GM19455 (cell line): ENCODE results near the gene CCT2.
"Not testable (repeated sequence)": the region's sequence is repeated elsewhere in the genome, so short reads cannot be mapped to it uniquely, and the experiment has no call there.

ENCODE experiments used
- ATAC-seq: cut with Tn5 transposase; IDR thresholded peaks from one replicate; pipeline ENCODE4 v1.9.1; 2021; ENCODE audit not compliant: unreplicated experiment

Gene CCT2

DNA sequence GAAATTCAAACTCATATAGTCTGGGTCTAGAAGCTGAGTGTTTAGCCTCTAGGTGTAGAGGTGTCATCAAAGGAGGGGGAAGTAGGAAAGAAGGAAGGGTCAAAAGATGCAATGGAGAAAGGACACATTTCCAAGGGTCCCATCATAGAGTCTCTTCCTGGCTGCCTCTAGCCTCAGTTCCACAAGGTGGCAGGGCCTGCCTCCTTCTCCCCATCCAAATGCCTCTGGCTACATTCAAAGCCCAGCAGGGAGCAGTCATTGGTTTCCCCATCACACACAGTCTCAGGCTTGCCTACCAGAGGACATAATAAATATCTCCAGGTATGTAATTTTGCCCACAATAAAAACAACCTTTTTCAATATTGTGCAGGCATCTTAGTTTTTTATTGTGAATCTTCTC lies 2.1 kb upstream of the CCT2 start:
- no peak for ATAC-seq

DNA sequence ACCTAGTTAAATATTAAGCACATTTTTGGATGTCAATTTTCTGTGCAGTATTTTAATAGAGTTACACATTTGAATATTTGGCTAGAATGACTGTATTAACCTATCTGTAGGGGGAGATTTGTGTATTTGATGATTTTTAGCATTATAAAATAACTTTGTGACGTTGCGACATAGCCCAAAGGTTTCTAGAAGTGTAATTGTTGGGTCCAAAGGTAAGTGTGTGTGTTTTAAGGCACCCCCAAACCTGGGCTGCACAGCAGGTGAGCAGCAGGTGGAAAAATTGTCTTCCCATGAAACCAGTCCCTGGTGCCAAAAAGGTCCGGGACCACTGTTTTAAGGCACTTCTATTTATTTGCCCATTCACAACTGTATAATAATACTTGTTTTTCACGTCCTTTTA lies 3.3 kb downstream of the CCT2 start:
- no peak for ATAC-seq

- ATAC-seq = no peak
These were observed 3.8 kb downstream of the CCT2 start for GRCh38 chr12:69589082-69589481.

- no peak for ATAC-seq
These were observed 10.4 kb downstream of the CCT2 start for GRCh38 chr12:69595689-69596088.

DNA sequence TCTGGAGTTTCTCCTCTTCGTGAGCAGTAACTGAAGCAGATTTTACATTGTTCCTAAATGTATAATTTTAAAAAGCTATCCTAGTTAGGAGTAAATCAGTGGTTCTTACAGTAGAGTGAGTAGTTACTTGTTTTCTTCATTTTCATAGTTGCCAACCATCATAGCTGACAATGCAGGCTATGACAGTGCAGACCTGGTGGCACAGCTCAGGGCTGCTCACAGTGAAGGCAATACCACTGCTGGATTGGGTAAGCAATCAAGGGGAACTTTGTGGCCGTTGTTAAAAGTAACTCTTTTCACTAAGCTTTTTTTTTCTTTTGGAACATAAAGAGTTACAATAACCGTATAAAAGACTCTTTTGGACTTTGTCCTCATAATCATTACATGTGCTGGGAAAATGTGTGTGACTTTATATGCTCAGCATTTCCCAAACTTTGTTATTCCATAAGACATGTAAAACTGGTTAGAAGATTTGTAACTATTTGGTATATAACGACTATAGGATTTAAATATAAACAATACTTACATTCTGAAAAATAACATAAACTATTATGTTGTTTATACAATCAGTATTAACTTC lies 13.0 kb downstream of the CCT2 start:
- ATAC-seq = no peak

GRCh38 chr12:69600804-69601203 lies 15.5 kb downstream of the CCT2 start:
- ATAC-seq = no peak

DNA sequence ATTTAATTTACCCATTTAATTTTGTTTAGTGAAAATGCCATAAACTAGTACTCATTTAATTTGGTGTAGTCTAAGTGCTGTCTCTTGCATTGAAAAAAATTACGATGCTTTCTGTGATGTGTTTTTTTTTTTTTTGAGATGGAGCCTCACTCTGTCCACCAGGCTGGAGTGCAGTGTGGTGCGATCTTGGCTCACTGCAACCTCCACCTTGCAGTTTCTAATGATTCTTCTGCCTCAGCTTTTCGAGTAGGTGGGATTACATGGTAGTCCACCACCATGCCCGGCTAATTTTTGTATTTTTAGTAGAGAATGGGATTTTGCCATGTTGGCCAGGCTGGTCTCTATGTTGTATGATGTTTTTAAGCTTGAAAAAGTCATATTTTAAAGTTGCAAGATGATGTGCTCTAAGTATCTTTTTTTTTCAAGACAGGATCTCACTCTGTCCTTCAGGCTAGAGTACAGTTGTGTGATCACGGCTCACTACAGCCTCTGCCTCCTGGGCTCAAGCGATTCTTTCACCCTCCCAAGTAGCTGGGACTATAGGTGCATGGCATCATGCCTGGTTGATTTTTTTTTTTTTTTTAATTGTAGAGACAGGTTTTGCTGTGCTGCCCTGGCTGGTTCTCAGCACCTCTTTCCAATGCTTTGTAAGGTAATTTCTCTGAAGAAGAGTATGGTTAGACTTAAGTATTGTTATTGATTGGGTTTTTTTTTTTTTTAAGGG lies 16.9 kb downstream of the CCT2 start:
- ATAC-seq = no peak

DNA sequence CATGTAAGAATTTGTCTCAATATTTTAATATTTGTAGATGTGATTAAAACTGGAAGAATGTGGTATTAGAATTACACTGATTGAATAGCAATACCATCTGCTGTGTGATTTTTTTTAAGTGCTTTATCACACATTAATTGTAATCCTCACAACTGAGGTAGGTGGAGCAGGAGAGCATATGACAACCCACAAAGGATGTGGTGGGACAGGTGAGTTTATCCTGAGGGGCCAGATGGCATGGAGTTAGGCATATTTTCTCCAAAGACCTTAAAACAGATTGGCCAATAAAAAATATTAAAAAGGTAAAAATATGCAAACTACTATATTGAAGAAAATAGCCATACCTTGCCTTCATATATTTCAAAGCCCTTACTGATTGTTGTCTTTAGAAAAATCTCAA lies 17.7 kb downstream of the CCT2 start:
- no peak for ATAC-seq

DNA sequence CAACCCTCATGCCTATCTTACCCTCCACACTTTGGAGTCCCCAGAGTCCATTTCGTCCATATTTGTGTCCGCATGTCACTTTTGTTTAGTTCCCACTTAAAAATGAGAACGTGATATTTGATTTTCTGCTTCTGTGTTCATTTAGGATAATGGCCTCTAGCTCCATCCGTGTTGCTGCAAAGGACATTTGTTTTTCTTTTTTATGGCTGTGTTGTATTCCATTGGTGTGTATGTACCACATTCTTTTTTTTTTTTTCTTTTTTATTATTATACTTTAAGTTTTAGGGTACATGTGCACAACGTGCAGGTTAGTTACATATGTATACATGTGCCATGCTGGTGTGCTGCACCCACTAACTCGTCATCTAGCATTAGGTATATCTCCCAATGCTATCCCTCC lies 18.3 kb downstream of the CCT2 start:
- ATAC-seq = not testable (repeated sequence)

GRCh38 chr12:69604275-69604674 lies 19.0 kb downstream of the CCT2 start:
- ATAC-seq = not testable (repeated sequence)

GRCh38 chr12:69608114-69608513 lies 22.9 kb downstream of the CCT2 start:
- no peak for ATAC-seq

DNA sequence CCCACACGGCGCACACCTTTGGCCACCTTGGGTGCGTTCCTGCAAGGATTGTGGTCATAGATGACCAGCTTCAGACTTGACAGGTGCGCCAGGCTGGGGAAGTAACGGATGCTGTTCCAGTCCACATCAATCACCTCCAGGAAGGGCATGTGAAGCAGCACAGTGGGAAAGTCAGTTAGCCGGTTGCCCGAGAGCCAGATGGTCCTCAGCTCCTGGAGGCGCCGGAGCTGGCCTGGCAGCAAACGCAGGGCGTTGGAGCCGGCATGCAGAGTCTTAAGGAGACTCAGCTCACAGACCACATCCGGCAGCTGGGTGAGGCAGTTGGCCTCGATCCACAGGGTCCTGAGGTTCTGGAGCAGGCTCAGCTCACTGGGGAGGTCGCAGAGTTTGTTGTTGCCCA lies 24.9 kb downstream of the CCT2 start:
- no peak for ATAC-seq

DNA sequence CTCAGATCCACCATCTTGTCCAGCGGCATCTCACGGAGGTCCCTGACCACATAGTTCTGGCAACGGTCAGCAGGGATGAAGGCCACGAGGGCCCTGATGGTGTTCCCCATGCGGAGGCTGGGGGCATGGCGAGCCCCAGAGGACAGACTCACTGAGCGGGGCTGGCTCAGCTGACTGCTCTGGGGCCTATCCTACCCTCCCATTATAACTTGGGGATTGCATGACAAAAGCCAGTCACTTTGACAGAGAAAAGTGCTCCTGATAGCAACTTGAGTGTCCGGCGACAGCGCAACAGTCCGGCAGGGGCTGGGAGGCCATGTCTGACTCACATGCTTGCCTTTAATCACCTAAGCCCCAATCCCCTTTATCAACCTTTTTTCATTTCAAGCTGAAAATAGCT lies 25.5 kb downstream of the CCT2 start, which contains the start of gene LRRC10:
TSS of gene LRRC10 (minus strand) at position 179 of the 400 bp plus-strand sequence. CDS start at position 110, 69 bp downstream.
- no peak for ATAC-seq

DNA sequence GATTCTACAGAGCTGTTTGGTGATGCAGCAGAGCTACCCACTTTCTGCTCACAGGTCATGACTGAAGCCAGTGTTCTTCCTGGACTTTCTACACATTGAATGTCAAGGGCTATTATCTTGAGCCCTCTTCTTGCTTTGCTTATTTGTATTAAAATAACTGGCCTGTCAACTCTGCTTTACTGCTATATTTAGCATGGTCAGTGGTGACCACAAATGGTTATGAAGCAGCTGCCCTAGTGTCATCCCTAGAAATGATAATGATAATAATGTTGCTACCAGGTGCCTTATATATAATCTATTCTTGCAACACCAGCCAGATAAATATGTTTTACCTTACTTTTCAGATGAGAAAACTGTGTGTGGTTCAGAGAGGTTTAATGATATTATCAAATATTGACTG lies 28.1 kb downstream of the CCT2 start:
- ATAC-seq = no peak

- ATAC-seq = no peak
These were observed 30.8 kb downstream of the CCT2 start for GRCh38 chr12:69616025-69616424.

GRCh38 chr12:69619050-69619449 lies 33.8 kb downstream of the CCT2 start:
- no peak for ATAC-seq

DNA sequence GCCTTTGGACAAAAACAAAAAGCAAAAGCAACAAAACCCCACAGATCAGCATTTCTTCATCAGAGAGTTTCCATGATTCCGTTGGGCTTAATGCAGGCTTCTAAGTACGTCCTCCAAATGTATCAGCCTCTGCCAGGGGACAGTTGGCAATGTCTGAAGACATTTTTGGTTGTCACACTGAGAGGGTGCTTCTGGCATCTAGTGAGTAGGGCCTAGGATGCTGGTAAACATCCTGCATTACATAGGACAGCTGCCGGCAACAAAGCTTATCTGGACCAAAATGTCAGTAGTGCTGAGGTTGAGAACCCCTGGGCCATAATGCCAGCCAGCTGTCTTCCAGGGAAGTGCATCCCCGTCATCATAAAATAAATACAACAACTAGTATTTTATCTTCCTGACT lies 34.8 kb downstream of the CCT2 start:
- ATAC-seq = no peak

DNA sequence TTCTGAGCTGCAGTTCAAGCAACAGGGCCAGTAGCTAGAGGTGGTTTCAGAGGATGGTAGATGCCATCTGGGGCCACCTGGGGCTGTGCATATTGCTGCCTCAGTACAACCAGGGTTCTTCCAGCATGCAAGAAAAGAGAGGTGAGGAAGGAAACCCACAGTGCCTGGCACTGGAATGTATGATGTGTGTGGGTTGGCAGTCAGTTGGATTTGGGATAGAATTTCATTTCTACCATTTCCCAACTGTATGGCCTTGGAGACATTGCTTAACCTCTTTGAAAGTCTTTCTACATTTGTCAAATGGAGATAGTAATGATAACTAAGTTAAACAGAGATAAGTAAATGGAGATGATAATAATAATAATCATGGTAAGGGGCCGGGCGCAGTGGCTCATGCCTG lies 35.7 kb downstream of the CCT2 start:
- no peak for ATAC-seq

DNA sequence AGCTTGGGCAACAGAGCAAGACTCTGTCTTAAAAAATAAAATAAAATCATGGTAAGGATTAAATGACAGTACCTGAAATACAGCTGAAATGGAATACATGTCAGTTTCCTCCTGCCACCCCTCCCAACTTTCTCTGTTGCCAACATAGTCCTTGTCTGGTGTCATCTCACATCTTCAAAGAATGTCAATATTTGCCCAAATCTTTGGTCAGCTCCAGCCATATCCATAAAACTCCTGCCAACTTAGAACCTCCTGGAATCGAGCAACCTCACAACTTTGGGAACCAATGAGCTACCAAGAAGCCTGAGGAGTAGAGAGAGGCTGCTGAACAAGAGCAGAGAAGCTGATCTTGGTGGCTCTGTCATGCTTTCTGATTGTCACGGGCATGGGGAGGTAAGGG lies 36.3 kb downstream of the CCT2 start:
- no peak for ATAC-seq

DNA sequence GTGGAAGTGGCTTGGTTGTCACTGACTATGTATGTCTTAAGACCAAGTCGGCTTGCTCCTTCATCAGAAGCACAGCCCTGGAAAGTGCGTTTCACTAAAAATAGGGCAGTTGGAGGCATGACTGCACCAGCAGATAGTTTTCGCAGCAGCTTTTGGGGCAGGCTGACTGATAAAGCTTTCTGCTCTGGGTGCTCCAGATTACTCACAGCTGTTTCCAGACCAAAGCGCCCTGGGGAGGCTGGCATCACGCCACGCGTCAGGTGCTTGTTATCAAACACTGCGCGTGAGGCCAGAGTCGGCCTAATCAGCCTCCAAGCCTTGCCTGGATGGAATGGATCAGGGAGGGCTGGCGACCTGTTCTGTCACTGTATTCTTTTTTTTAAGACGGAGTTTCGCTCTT lies 38.7 kb downstream of the CCT2 start:
- no peak for ATAC-seq

GRCh38 chr12:69627501-69627900 lies 42.2 kb downstream of the CCT2 start:
- ATAC-seq = no peak

GRCh38 chr12:69630191-69630590 lies 44.9 kb downstream of the CCT2 start:
- no peak for ATAC-seq

GRCh38 chr12:69633061-69633460 lies 47.8 kb downstream of the CCT2 start:
- no peak for ATAC-seq
